Fibroblast of mammary gland (primary cell): ENCODE measurements around the gene GDF7.
A peak's percentile ranks its signal among the peaks of the same experiment; 100 is the strongest.

ENCODE experiments used
- DNase-seq: peaks from one replicate; pipeline ENCODE4 v3.0.0-alpha.2; 2010; ENCODE audit warnings: low read depth
- H3K4me3 ChIP-seq: 2 replicates; pipeline ENCODE4 v1.5.1; 2011; ENCODE audit warnings: low read depth, mild to moderate bottlenecking, low read length, moderate library complexity; ENCODE audit not compliant: control insufficient read depth
- TF ChIP-seq, protein P1 (sequence below): conservative IDR thresholded peaks from 2 replicates; pipeline ENCODE4 v1.5.1; 2011; ENCODE audit warnings: low read depth, low read length, inconsistent platforms; ENCODE audit not compliant: control insufficient read depth, insufficient read depth

Gene GDF7

GRCh38 chr2:20665243-20666004 lies 1.5 kb upstream of the GDF7 start:
- TF ChIP-seq, protein P1, sequence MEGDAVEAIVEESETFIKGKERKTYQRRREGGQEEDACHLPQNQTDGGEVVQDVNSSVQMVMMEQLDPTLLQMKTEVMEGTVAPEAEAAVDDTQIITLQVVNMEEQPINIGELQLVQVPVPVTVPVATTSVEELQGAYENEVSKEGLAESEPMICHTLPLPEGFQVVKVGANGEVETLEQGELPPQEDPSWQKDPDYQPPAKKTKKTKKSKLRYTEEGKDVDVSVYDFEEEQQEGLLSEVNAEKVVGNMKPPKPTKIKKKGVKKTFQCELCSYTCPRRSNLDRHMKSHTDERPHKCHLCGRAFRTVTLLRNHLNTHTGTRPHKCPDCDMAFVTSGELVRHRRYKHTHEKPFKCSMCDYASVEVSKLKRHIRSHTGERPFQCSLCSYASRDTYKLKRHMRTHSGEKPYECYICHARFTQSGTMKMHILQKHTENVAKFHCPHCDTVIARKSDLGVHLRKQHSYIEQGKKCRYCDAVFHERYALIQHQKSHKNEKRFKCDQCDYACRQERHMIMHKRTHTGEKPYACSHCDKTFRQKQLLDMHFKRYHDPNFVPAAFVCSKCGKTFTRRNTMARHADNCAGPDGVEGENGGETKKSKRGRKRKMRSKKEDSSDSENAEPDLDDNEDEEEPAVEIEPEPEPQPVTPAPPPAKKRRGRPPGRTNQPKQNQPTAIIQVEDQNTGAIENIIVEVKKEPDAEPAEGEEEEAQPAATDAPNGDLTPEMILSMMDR: no peak
- DNase-seq: no peak
- H3K4me3 ChIP-seq: no peak overlapping the region

GRCh38 chr2:20666005-20666303 lies 990 bp upstream of the GDF7 start:
- H3K4me3 ChIP-seq: peak overlapping the region; percentile 9
- no peak for DNase-seq
- TF ChIP-seq, protein P1: no peak

DNA sequence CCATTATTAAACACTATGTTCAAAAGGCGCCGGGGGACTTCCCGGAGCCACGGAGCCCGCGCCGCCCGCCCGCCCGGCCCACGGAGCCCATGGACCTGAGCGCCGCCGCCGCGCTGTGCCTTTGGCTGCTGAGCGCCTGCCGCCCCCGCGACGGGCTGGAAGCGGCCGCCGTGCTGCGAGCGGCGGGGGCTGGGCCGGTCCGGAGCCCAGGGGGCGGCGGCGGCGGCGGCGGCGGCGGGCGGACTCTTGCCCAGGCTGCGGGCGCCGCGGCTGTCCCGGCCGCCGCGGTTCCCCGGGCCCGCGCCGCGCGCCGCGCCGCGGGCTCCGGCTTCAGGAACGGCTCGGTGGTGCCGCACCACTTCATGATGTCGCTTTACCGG lies 197 bp downstream of the GDF7 start:
- DNase-seq: no peak
- no peak overlapping the region for H3K4me3 ChIP-seq
- TF ChIP-seq, protein P1: no peak

GRCh38 chr2:20667531-20668401 lies 822 bp downstream of the GDF7 start:
- TF ChIP-seq, protein P1: no peak
- no peak overlapping the region for H3K4me3 ChIP-seq
- no peak for DNase-seq

GRCh38 chr2:20668451-20668850 lies 1.5 kb downstream of the GDF7 start:
- no peak overlapping the region for H3K4me3 ChIP-seq
- TF ChIP-seq, protein P1: no peak
- DNase-seq: no peak

- no peak overlapping the region for H3K4me3 ChIP-seq
- no peak for DNase-seq
- TF ChIP-seq, protein P1: no peak
These were observed 2.0 kb downstream of the GDF7 start for GRCh38 chr2:20668871-20669475.
